Measurements from ENCODE around the gene ART5. TPM values are rescaled to one million over a fixed set of nuclear protein-coding genes. Genes with fewer than 3 reads are reported as not detected.

Gene ART5
- total RNA-seq, 1 experiment from 2014 or later = not detected

DNA sequence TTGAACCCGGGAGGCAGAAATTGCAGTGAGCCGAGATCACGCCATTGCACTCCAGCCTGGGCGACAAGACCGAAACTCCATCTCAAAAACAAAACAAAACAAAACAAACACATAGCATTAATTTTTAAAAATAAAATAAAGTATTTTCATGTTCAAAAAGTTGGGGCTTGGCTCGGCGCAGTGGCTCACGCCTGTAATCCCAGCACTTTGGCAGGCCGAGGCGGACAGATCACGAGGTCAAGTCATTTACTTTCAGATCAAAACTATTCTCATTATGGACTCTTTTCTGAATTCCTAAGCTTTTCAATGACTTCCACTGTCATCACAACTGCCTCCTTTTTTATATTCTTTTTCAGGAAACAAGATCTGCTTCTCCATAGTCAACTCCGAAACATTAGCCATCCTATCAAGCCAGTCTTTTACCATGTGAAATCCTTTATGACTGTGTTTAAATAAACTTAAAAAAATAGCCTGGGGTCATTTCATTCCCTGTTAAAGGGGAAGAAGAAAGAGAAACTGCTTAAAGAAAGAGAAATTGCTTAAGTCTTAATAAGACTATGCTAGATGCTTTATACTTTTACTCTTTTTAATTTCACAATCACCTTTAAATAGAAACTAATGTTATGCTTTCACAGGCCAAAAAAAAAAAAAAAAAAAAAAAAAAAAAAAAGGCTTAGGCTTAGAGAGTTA lies 42.5 kb upstream of the ART5 start:
- CTCF ChIA-PET = interaction anchor here (0.6 kb wide), 2 partner anchors 28 to 101 kb away, joined by 3 to 5 read pairs; no protein-coding TSS in a partner anchor
- peaks cover 94% of the 10 kb centered on the region for H3K36me3 Mint-ChIP-seq (ENCODE audit: insufficient read depth, unreplicated experiment)
- POLR2A ChIA-PET = interaction anchor here (0.8 to 1.8 kb wide), 2 partner anchors 9 to 13 kb away, joined by 3 to 6 read pairs; no protein-coding TSS in a partner anchor
- H3K4me3 Mint-ChIP-seq (ENCODE audit: unreplicated experiment) = no peak overlapping the region
- TSS peak; percentile 19 for BruUV-seq (replicated peaks)
- TF ChIP-seq CTCF (IDR thresholded peaks at IDR 0.05; ENCODE audit: unreplicated experiment) = no peak
- no peaks in the 10 kb centered on the region for H3K9me3 Mint-ChIP-seq (ENCODE audit: unreplicated experiment)
- H3K4me1 Mint-ChIP-seq (ENCODE audit: insufficient read depth, unreplicated experiment) = no peaks in the 10 kb centered on the region
- intact Hi-C loops (cut with micrococcal nuclease) = no loop called here
- no peak for DNase-seq (ENCODE audit: unreplicated experiment)
- H3K27ac Mint-ChIP-seq (ENCODE audit: low read depth, unreplicated experiment) = no peak overlapping the region
- no peaks in the 10 kb centered on the region for H3K27me3 Mint-ChIP-seq (ENCODE audit: insufficient read depth, unreplicated experiment)

- CTCF ChIA-PET = interaction anchor here (0.6 to 1.4 kb wide), 2 partner anchors 12 to 53 kb away, joined by 3 read pairs; no protein-coding TSS in a partner anchor
- no TSS peak for BruUV-seq (replicated peaks)
- H3K27me3 Mint-ChIP-seq (ENCODE audit: insufficient read depth, unreplicated experiment) = no peaks in the 10 kb centered on the region
- no peaks in the 10 kb centered on the region for H3K4me1 Mint-ChIP-seq (ENCODE audit: insufficient read depth, unreplicated experiment)
- intact Hi-C loops (cut with micrococcal nuclease) = no loop called here
- H3K4me3 Mint-ChIP-seq (ENCODE audit: unreplicated experiment) = no peak overlapping the region
- POLR2A ChIA-PET = interaction anchor here (0.8 kb wide), 1 partner anchor 14 kb away, joined by 3 read pairs; no protein-coding TSS in a partner anchor
- no peak overlapping the region for H3K27ac Mint-ChIP-seq (ENCODE audit: low read depth, unreplicated experiment)
- no peak for DNase-seq (ENCODE audit: unreplicated experiment)
- no peak for TF ChIP-seq CTCF (IDR thresholded peaks at IDR 0.05; ENCODE audit: unreplicated experiment)
- H3K9me3 Mint-ChIP-seq (ENCODE audit: unreplicated experiment) = no peaks in the 10 kb centered on the region
- H3K36me3 Mint-ChIP-seq (ENCODE audit: insufficient read depth, unreplicated experiment) = peaks cover 94% of the 10 kb centered on the region
These were observed 41.2 kb upstream of the ART5 start for GRCh38 chr11:3683039-3683438.

DNA sequence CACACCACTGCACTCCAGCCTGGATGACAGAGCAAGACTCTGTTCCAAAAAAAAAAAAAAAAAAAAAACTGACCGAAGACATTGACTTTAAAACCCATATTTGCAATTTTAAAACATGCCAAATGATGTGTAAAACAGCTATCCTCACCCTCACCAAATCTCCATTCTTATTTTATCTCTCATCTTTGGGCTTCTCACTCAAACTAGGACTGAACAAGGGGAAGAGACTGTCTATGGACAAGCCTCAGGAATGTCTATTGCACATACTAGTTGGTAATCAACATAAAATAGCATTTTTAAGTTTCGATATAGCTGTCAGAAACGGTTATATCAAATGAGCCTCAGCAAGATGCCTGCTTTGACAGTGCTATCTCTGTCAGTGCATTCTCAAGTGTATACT lies 37.3 kb upstream of the ART5 start:
- no peak overlapping the region for H3K4me3 Mint-ChIP-seq (ENCODE audit: unreplicated experiment)
- peaks cover 85% of the 10 kb centered on the region for H3K36me3 Mint-ChIP-seq (ENCODE audit: insufficient read depth, unreplicated experiment)
- ChIA-PET POLR2A (no interaction called here), CTCF (no interaction called here)
- intact Hi-C loops (cut with micrococcal nuclease) = no loop called here
- H3K27ac Mint-ChIP-seq (ENCODE audit: low read depth, unreplicated experiment) = peak overlapping the region; percentile 18
- DNase-seq (ENCODE audit: unreplicated experiment) = no peak
- BruUV-seq (replicated peaks) = no TSS peak
- TF ChIP-seq CTCF (IDR thresholded peaks at IDR 0.05; ENCODE audit: unreplicated experiment) = no peak
- no peaks in the 10 kb centered on the region for H3K27me3 Mint-ChIP-seq (ENCODE audit: insufficient read depth, unreplicated experiment)
- no peaks in the 10 kb centered on the region for H3K9me3 Mint-ChIP-seq (ENCODE audit: unreplicated experiment)
- H3K4me1 Mint-ChIP-seq (ENCODE audit: insufficient read depth, unreplicated experiment) = no peaks in the 10 kb centered on the region

- DNase-seq (ENCODE audit: unreplicated experiment) = peak; percentile 39
These were observed 34.2 kb upstream of the ART5 start for GRCh38 chr11:3675971-3676370.

More at GRCh38 chr11:3675971-3676370, 34.2 kb upstream of the ART5 start:
- H3K4me1 Mint-ChIP-seq (ENCODE audit: insufficient read depth, unreplicated experiment) = no peaks in the 10 kb centered on the region
- peaks cover 83% of the 10 kb centered on the region for H3K36me3 Mint-ChIP-seq (ENCODE audit: insufficient read depth, unreplicated experiment)
- H3K9me3 Mint-ChIP-seq (ENCODE audit: unreplicated experiment) = no peaks in the 10 kb centered on the region
- no peaks in the 10 kb centered on the region for H3K27me3 Mint-ChIP-seq (ENCODE audit: insufficient read depth, unreplicated experiment)
- intact Hi-C loops (cut with micrococcal nuclease) = no loop called here
- ChIA-PET CTCF (no interaction called here), POLR2A (no interaction called here)
- no TSS peak for BruUV-seq (replicated peaks)
- TF ChIP-seq CTCF (IDR thresholded peaks at IDR 0.05; ENCODE audit: unreplicated experiment) = no peak
- H3K27ac Mint-ChIP-seq (ENCODE audit: low read depth, unreplicated experiment) = peak overlapping the region; percentile 14
- H3K4me3 Mint-ChIP-seq (ENCODE audit: unreplicated experiment) = no peak overlapping the region
